HAP-1 (cell line): ENCODE data around the gene SMARCA4.
"Not testable (repeated sequence)": the region's sequence is repeated elsewhere in the genome, so short reads cannot be mapped to it uniquely, and the experiment has no call there.

ENCODE experiments used
- DNase-seq, 2 experiments: peaks; one replicate each; pipeline ENCODE4 v3.0.0-alpha.2; 2016 to 2020; ENCODE audit warnings: low spot score in 2 of 2
- H3K27me3 ChIP-seq: fragments of 250-450 bp; sonication (Bioruptor Pico); 2 replicates; pipeline ENCODE4 v1.5.1; 2020; ENCODE audit warnings: low read depth, mild to moderate bottlenecking, moderate library complexity
- H3K36me3 ChIP-seq: fragments of 250-450 bp; sonication (Bioruptor Pico); replicated peaks from 2 replicates; pipeline ENCODE4 v1.5.1; 2020; ENCODE audit warnings: mild to moderate bottlenecking
- H3K4me1 ChIP-seq: fragments of 250-450 bp; sonication (Bioruptor Pico); 2 replicates; pipeline ENCODE4 v1.5.1; 2020; ENCODE audit warnings: mild to moderate bottlenecking
- H3K4me3 ChIP-seq: fragments of 250-450 bp; sonication (Bioruptor Pico); 2 replicates; pipeline ENCODE4 v1.5.1; 2020; ENCODE audit warnings: mild to moderate bottlenecking, moderate library complexity
- H3K9me3 ChIP-seq: fragments of 250-450 bp; sonication (Bioruptor Pico); 2 replicates; pipeline ENCODE4 v1.5.1; 2020; ENCODE audit warnings: mild to moderate bottlenecking, moderate library complexity
- in situ Hi-C: fragments of 300-500 bp; cut with MboI; formaldehyde crosslinking; loops from 3 replicates; pipeline ENCODE4 v1.14.3; 2020; ENCODE audit warnings: low sequenced_read_pairs, inconsistent platforms, mixed read lengths

SMARCA4 gene

GRCh38 chr19:10946958-10947657 is 13.7 kb upstream of the SMARCA4 start:
- Histone ChIP-seq H3K4me1 (no peaks in the 10 kb centered on the region; the same call in 1 of the 2 replicates), H3K36me3 (no peaks in the 10 kb centered on the region), H3K4me3 (no peak overlapping the region), H3K27me3 (no peaks in the 10 kb centered on the region), H3K9me3 (no peaks in the 10 kb centered on the region)
- in situ Hi-C loops = no loop called here
- DNase-seq = no peak

GRCh38 chr19:10952809-10953208 is 8.0 kb upstream of the SMARCA4 start:
- Histone ChIP-seq H3K9me3 (no peaks in the 10 kb centered on the region), H3K27me3 (no peaks in the 10 kb centered on the region), H3K4me1 (no peaks in the 10 kb centered on the region), H3K36me3 (no peaks in the 10 kb centered on the region), H3K4me3 (no peak overlapping the region)
- DNase-seq = no peak
- in situ Hi-C loops = no loop called here

- DNase-seq, H3K36me3 ChIP-seq, H3K9me3 ChIP-seq, H3K27me3 ChIP-seq, in situ Hi-C loops: not testable (repeated sequence)
- H3K4me1 ChIP-seq = peaks cover 19% of the 10 kb centered on the region
- H3K4me3 ChIP-seq = peak overlapping the region; percentile 71; the same call in 1 of the 2 replicates
These were observed 1.4 kb upstream of the SMARCA4 start for GRCh38 chr19:10959277-10959968.

GRCh38 chr19:10961073-10961860 is 437 bp downstream of the SMARCA4 start:
- no peaks in the 10 kb centered on the region for H3K9me3 ChIP-seq
- H3K27me3 ChIP-seq = no peaks in the 10 kb centered on the region
- peaks cover 19% of the 10 kb centered on the region for H3K4me1 ChIP-seq
- H3K36me3 ChIP-seq = no peaks in the 10 kb centered on the region
- in situ Hi-C loops = no loop called here
- peak in 1 of 2 experiments; percentile 55 for DNase-seq
- H3K4me3 ChIP-seq = peak overlapping the region; percentile 91

- Histone ChIP-seq H3K4me1 (peaks cover 19% of the 10 kb centered on the region), H3K4me3 (peak overlapping the region; percentile 91), H3K36me3 (no peaks in the 10 kb centered on the region)
These were observed 2.0 kb downstream of the SMARCA4 start for GRCh38 chr19:10962863-10963262.

GRCh38 chr19:10963865-10964264 is 3.0 kb downstream of the SMARCA4 start:
- in situ Hi-C loops = no loop called here
- no peak for DNase-seq
- Histone ChIP-seq H3K4me1 (peaks cover 19% of the 10 kb centered on the region), H3K9me3 (no peaks in the 10 kb centered on the region), H3K27me3 (no peaks in the 10 kb centered on the region), H3K4me3 (no peak overlapping the region), H3K36me3 (no peaks in the 10 kb centered on the region)

More at GRCh38 chr19:10962863-10963262, 2.0 kb downstream of the SMARCA4 start:
- in situ Hi-C loops = no loop called here
- DNase-seq = no peak
- Histone ChIP-seq H3K9me3 (no peaks in the 10 kb centered on the region), H3K27me3 (no peaks in the 10 kb centered on the region)

GRCh38 chr19:10964903-10965302 is 4.1 kb downstream of the SMARCA4 start:
- Histone ChIP-seq H3K36me3 (no peaks in the 10 kb centered on the region), H3K4me3 (no peak overlapping the region), H3K9me3 (no peaks in the 10 kb centered on the region), H3K27me3 (no peaks in the 10 kb centered on the region), H3K4me1 (peaks cover 15% of the 10 kb centered on the region)
- no peak for DNase-seq
- in situ Hi-C loops = no loop called here

- Histone ChIP-seq H3K4me1 (peaks cover 10% of the 10 kb centered on the region), H3K27me3 (no peaks in the 10 kb centered on the region), H3K4me3 (no peak overlapping the region), H3K9me3 (no peaks in the 10 kb centered on the region), H3K36me3 (no peaks in the 10 kb centered on the region)
- DNase-seq = no peak
- in situ Hi-C loops = no loop called here
These were observed 4.6 kb downstream of the SMARCA4 start for GRCh38 chr19:10965398-10965797.

- Histone ChIP-seq H3K36me3 (no peaks in the 10 kb centered on the region), H3K27me3 (no peaks in the 10 kb centered on the region), H3K4me3 (no peak overlapping the region), H3K4me1 (peaks cover 9% of the 10 kb centered on the region), H3K9me3 (no peaks in the 10 kb centered on the region)
- DNase-seq = no peak
- in situ Hi-C loops = no loop called here
These were observed 6.0 kb downstream of the SMARCA4 start for GRCh38 chr19:10966809-10967208.

GRCh38 chr19:10968527-10969135 is 7.8 kb downstream of the SMARCA4 start:
- H3K36me3 ChIP-seq = no peaks in the 10 kb centered on the region
- H3K4me3 ChIP-seq = no peak overlapping the region
- DNase-seq = no peak
- no peaks in the 10 kb centered on the region for H3K9me3 ChIP-seq
- H3K4me1 ChIP-seq = no peaks in the 10 kb centered on the region; the same call in 1 of the 2 replicates
- in situ Hi-C loops = no loop called here
- no peaks in the 10 kb centered on the region for H3K27me3 ChIP-seq

GRCh38 chr19:10971107-10971726 is 10.4 kb downstream of the SMARCA4 start:
- in situ Hi-C loops = no loop called here
- H3K4me1 ChIP-seq = no peaks in the 10 kb centered on the region; the same call in 1 of the 2 replicates

GRCh38 chr19:10975374-10976130 is 14.7 kb downstream of the SMARCA4 start:
- no peak for DNase-seq
- Histone ChIP-seq H3K36me3 (no peaks in the 10 kb centered on the region), H3K4me3 (no peak overlapping the region), H3K9me3 (no peaks in the 10 kb centered on the region), H3K27me3 (no peaks in the 10 kb centered on the region), H3K4me1 (no peaks in the 10 kb centered on the region)
- in situ Hi-C loops = no loop called here

More at GRCh38 chr19:10971107-10971726, 10.4 kb downstream of the SMARCA4 start:
- no peak overlapping the region for H3K4me3 ChIP-seq
- H3K27me3 ChIP-seq = no peaks in the 10 kb centered on the region
- no peaks in the 10 kb centered on the region for H3K36me3 ChIP-seq
- no peaks in the 10 kb centered on the region for H3K9me3 ChIP-seq
- no peak for DNase-seq
